Parathyroid adenoma (tissue), 2 donors: ENCODE data around the gene HEY2.
A peak's percentile ranks its signal among the peaks of the same experiment; 100 is the strongest.

Experiments used
- H2AFZ ChIP-seq: fragments of 300-600 bp; sonication (generic); one replicate; pipeline ENCODE4 v1.7.0; 2017; ENCODE audit warnings: antibody characterized with exemption, mild to moderate bottlenecking
- H3K27ac ChIP-seq: fragments of 300-600 bp; sonication (generic); one replicate; pipeline ENCODE4 v1.7.0; 2017
- H3K27me3 ChIP-seq: fragments of 300-600 bp; sonication (generic); one replicate; pipeline ENCODE4 v1.7.0; 2017; ENCODE audit warnings: low read length; ENCODE audit not compliant: control insufficient read depth, insufficient read depth
- H3K36me3 ChIP-seq: fragments of 300-600 bp; sonication (generic); one replicate; pipeline ENCODE4 v1.7.0; 2017; ENCODE audit warnings: low read length; ENCODE audit not compliant: control insufficient read depth, insufficient read depth
- H3K4me1 ChIP-seq: fragments of 300-600 bp; sonication (generic); one replicate; pipeline ENCODE4 v1.7.0; 2017; ENCODE audit warnings: control low read depth
- H3K4me2 ChIP-seq: fragments of 300-600 bp; sonication (generic); one replicate; pipeline ENCODE4 v1.7.0; 2017; ENCODE audit warnings: low read length
- H3K4me3 ChIP-seq: fragments of 300-600 bp; sonication (generic); one replicate; pipeline ENCODE4 v1.7.0; 2017; ENCODE audit warnings: low read depth, low read length
- H3K79me2 ChIP-seq: fragments of 300-600 bp; sonication (generic); one replicate; pipeline ENCODE4 v1.7.0; 2017; ENCODE audit warnings: control low read depth
- H3K9ac ChIP-seq: fragments of 300-600 bp; sonication (generic); one replicate; pipeline ENCODE4 v1.7.0; 2017; ENCODE audit warnings: mild to moderate bottlenecking
- H3K9me3 ChIP-seq: fragments of 300-600 bp; sonication (generic); one replicate; pipeline ENCODE4 v1.7.0; 2017; ENCODE audit warnings: low read length; ENCODE audit not compliant: control insufficient read depth
- TF ChIP-seq, protein P1 (sequence below): fragments of 300-600 bp; sonication (generic); IDR thresholded peaks from one replicate; pipeline ENCODE4 v1.7.0; 2017; ENCODE audit warnings: antibody characterized with exemption, mild to moderate bottlenecking
- donor health status: primary hyperparathyroidism.

HEY2 gene

DNA sequence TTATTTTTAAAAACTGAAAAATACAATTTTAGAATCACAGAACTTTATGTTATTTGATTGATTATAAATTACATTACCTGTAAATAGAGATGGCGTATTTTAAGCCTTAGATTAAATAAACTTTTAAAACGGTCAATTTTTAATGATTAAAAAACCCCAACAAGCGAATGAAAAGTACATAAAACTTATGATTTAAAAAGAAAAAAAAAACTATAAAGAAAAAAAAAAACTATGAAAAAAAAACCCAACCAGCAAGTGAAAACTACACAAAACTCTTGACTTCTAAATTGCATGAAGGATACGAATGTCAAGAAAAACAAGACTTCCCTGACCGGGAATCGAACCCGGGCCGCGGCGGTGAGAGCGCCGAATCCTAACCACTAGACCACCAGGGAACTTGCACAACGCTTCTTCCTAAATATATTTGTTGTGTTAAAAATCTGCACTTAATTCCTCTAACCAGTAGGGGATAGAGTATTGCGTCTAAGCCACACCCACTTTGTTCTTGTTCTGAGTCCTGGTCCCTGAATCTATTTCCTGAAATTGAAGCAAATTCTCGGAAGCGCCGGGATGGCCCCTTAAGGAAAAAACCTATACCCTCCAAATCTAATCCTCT lies 30.6 kb downstream of the HEY2 start:
- H3K9ac ChIP-seq, result peak overlapping the region; percentile 63
- peak overlapping the region; percentile 97 for H3K27ac ChIP-seq
- peak overlapping the region; percentile 85 for H3K4me3 ChIP-seq
- H3K4me2 ChIP-seq, result peak overlapping the region; percentile 79
- H3K9me3 ChIP-seq, result no peaks in the 10 kb centered on the region
- no peaks in the 10 kb centered on the region for H3K36me3 ChIP-seq
- H2AFZ ChIP-seq, result peak overlapping the region; percentile 97
- no peaks in the 10 kb centered on the region for H3K27me3 ChIP-seq
- TF ChIP-seq, protein P1, sequence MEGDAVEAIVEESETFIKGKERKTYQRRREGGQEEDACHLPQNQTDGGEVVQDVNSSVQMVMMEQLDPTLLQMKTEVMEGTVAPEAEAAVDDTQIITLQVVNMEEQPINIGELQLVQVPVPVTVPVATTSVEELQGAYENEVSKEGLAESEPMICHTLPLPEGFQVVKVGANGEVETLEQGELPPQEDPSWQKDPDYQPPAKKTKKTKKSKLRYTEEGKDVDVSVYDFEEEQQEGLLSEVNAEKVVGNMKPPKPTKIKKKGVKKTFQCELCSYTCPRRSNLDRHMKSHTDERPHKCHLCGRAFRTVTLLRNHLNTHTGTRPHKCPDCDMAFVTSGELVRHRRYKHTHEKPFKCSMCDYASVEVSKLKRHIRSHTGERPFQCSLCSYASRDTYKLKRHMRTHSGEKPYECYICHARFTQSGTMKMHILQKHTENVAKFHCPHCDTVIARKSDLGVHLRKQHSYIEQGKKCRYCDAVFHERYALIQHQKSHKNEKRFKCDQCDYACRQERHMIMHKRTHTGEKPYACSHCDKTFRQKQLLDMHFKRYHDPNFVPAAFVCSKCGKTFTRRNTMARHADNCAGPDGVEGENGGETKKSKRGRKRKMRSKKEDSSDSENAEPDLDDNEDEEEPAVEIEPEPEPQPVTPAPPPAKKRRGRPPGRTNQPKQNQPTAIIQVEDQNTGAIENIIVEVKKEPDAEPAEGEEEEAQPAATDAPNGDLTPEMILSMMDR, result peak; percentile 41
- H3K79me2 ChIP-seq, result no peaks in the 10 kb centered on the region
- no peaks in the 10 kb centered on the region for H3K4me1 ChIP-seq

DNA sequence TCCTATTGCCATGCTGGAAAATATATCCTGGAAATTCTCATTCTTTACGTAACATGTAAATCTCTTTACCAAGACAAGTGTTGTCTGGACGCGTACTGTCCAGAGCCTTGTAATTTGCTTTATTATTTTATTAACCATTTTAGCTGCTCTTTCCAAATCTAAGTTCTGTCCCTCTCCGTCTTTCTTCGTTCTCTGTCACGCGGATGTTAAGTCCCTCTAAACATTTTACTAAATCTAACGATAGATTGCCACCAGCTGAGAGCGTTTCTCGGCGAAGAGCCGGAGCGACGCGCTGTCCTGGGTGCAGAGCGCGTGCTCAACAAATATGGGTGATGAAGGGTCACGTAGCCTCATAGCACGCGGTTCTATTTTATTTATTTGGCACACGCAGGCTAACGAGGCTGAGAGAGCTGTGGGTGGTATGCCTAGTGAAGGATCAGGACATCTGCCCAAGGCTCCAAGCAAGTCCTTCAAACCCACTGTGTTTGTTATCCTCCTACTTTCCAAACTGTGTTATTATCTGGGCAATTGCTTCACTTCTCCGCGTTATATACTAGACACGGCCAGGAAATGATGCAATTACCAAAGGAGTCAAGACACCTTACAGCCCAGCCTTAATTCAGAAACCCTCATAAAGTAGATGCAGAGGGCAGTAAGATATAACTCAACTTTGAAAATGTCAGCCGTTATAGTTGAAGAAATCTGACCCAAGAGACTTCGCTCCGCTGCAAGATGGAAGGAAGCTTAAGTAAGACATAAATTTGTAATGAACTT lies 31.3 kb downstream of the HEY2 start:
- TF ChIP-seq, protein P1, result no peak
- Histone ChIP-seq H3K9ac (peak overlapping the region; percentile 63), H3K27me3 (no peaks in the 10 kb centered on the region), H3K4me3 (peak overlapping the region; percentile 85), H2AFZ (peak overlapping the region; percentile 97), H3K79me2 (no peaks in the 10 kb centered on the region), H3K9me3 (no peaks in the 10 kb centered on the region), H3K4me2 (peak overlapping the region; percentile 79), H3K36me3 (no peaks in the 10 kb centered on the region), H3K27ac (peak overlapping the region; percentile 97), H3K4me1 (no peaks in the 10 kb centered on the region)

DNA sequence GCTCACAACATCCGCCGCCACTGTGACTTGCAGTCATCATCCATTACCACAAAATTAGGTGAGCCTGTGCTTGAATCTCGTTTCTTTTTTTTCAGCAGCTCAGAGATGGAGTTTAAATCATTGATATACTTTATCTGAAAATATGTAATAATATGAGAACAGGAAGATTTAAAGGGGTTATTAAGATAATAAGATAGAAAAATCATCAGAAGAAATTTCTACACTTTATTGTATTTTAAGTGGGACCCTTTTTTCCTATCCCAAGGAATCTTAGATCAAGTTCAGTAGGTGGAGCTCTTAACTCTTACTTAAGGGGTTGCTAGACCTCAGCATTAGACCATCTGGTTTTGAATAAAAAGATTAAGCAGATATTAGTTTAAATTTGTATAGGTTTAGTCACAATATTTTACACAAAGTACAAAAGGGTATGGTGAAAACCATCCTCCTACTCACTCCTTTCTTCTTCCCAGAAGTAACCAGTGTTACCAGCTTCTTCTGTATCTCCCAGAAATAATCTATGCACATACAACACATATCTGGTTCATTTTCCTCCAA lies 32.0 kb downstream of the HEY2 start:
- TF ChIP-seq, protein P1, result peak; percentile 7
- peak overlapping the region; percentile 97 for H2AFZ ChIP-seq

DNA sequence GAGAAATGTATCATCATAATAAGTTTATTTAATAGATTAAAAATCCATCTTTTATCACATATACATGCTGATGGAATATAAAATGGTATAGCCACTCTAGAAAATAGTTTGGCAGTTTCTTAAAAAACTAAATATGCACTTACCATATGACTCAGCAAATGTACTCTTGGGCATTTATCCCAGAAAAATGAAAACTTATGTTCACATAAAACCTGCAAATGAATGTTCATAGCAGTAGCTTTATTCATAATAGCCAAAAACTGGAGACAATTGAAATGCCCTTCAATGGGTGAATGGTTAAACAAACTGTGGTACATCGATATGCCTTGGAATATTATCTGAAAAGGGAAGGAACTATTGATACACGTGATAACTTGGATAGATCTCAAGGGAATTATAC lies 34.9 kb downstream of the HEY2 start:
- TF ChIP-seq, protein P1, result no peak
- Histone ChIP-seq H3K4me1 (peaks cover 3% of the 10 kb centered on the region), H3K27ac (no peak overlapping the region), H3K36me3 (no peaks in the 10 kb centered on the region), H3K4me2 (no peak overlapping the region), H2AFZ (no peak overlapping the region), H3K4me3 (no peak overlapping the region), H3K79me2 (no peaks in the 10 kb centered on the region), H3K9ac (no peak overlapping the region), H3K27me3 (no peaks in the 10 kb centered on the region), H3K9me3 (no peaks in the 10 kb centered on the region)

More for the DNA sequence above, 32.0 kb downstream of the HEY2 start:
- no peak overlapping the region for H3K9ac ChIP-seq
- H3K4me1 ChIP-seq, result no peaks in the 10 kb centered on the region
- H3K79me2 ChIP-seq, result no peaks in the 10 kb centered on the region
- no peaks in the 10 kb centered on the region for H3K9me3 ChIP-seq
- H3K4me2 ChIP-seq, result peak overlapping the region; percentile 79
- H3K27me3 ChIP-seq, result no peaks in the 10 kb centered on the region
- H3K4me3 ChIP-seq, result peak overlapping the region; percentile 85
- no peaks in the 10 kb centered on the region for H3K36me3 ChIP-seq
- peak overlapping the region; percentile 97 for H3K27ac ChIP-seq
